H7 (cell line): ENCODE data around the gene C11orf21. TPM values are rescaled to one million over a fixed set of nuclear protein-coding genes. Genes with fewer than 3 reads are reported as not detected.

Source experiments
- DNase-seq: peaks from one replicate; pipeline ENCODE4 v3.0.0; 2012
- H3K27me3 ChIP-seq: 2 replicates; pipeline ENCODE4 v1.6.0; 2011; ENCODE audit warnings: mild to moderate bottlenecking, low read length; ENCODE audit not compliant: control insufficient read depth, insufficient read depth
- H3K36me3 ChIP-seq: replicated peaks from 2 replicates; pipeline ENCODE4 v1.5.1; 2011; ENCODE audit warnings: low read length; ENCODE audit not compliant: control insufficient read depth, insufficient read depth
- H3K4me3 ChIP-seq: 2 replicates; pipeline ENCODE4 v1.5.1; 2011; ENCODE audit warnings: low read depth, mild to moderate bottlenecking, control low read depth, low read length, moderate library complexity; ENCODE audit not compliant: insufficient read depth
- total RNA-seq: library from RNA; depleted of rRNA; stranded (reverse); fragments of >200 nt; shearing (Covaris generic); gene quantifications from 2 replicates; pipeline ENCODE4 v1.2.3, GENCODE V29; 2014; rRNA removed

The C11orf21 gene
- total RNA-seq, 1 experiment from 2014 or later = not detected

GRCh38 chr11:2248762-2249161 is 53.0 kb downstream of the C11orf21 start:
- no peaks in the 10 kb centered on the region; the same call in 1 of the 2 replicates for H3K27me3 ChIP-seq
- no peak overlapping the region for H3K4me3 ChIP-seq
- no peaks in the 10 kb centered on the region for H3K36me3 ChIP-seq
- no peak for DNase-seq

- Histone ChIP-seq H3K36me3 (no peaks in the 10 kb centered on the region), H3K4me3 (no peak overlapping the region), H3K27me3 (no peaks in the 10 kb centered on the region; the same call in 1 of the 2 replicates)
- DNase-seq = no peak
Observed at GRCh38 chr11:2248242-2248641, 53.5 kb downstream of the C11orf21 start.

- Histone ChIP-seq H3K4me3 (no peak overlapping the region), H3K27me3 (no peaks in the 10 kb centered on the region; the same call in 1 of the 2 replicates)
- no peak for DNase-seq
Observed at GRCh38 chr11:2247496-2247895, 54.2 kb downstream of the C11orf21 start.

More at GRCh38 chr11:2247496-2247895, 54.2 kb downstream of the C11orf21 start:
- no peaks in the 10 kb centered on the region for H3K36me3 ChIP-seq

Other genes with a start within 250 kb of the C11orf21 start
- 0.78 and 1.2 TPM in 2 replicates for gene IGF2, start 162.5 kb downstream of the C11orf21 start, total RNA-seq
- gene INS, start 140.7 kb downstream of the C11orf21 start, total RNA-seq = not detected in 2 replicates
- not detected in 2 replicates for gene TH, start 130.1 kb downstream of the C11orf21 start, total RNA-seq
- 0.44 and 0.55 TPM in 2 replicates for gene ASCL2, start 31.3 kb downstream of the C11orf21 start, total RNA-seq
- gene TSPAN32, start 95 bp upstream of the C11orf21 start, total RNA-seq = not detected in 2 replicates
- gene CD81, start 75.4 kb upstream of the C11orf21 start, total RNA-seq = 157 and 165 TPM in 2 replicates
- 60.5 and 62.5 TPM in 2 replicates for gene TSSC4, start 98.8 kb upstream of the C11orf21 start, total RNA-seq
- not detected in 2 replicates for gene TRPM5, start 142.6 kb upstream of the C11orf21 start, total RNA-seq
- gene KCNQ1, start 143.1 kb upstream of the C11orf21 start, total RNA-seq = 0.18 and 0.48 TPM in 2 replicates